PFSK-1 (cell line): Measurements from ENCODE around the gene XRCC3.

Source experiments
- POLR2AphosphoS5 ChIP-seq: IDR thresholded peaks from 2 replicates; pipeline ENCODE4 v1.6.1; 2012; ENCODE audit warnings: low read depth, mild to moderate bottlenecking, control low read depth, low read length, moderate library complexity
- SIN3A ChIP-seq: IDR thresholded peaks from 2 replicates; pipeline ENCODE4 v1.6.1; 2012; ENCODE audit warnings: mild to moderate bottlenecking, low read length, moderate library complexity, borderline replicate concordance; ENCODE audit not compliant: insufficient read depth
- TAF1 ChIP-seq: IDR thresholded peaks from 2 replicates; pipeline ENCODE4 v1.6.1; 2012; ENCODE audit warnings: low read length, control low read depth, borderline replicate concordance; ENCODE audit not compliant: insufficient read depth

DNA sequence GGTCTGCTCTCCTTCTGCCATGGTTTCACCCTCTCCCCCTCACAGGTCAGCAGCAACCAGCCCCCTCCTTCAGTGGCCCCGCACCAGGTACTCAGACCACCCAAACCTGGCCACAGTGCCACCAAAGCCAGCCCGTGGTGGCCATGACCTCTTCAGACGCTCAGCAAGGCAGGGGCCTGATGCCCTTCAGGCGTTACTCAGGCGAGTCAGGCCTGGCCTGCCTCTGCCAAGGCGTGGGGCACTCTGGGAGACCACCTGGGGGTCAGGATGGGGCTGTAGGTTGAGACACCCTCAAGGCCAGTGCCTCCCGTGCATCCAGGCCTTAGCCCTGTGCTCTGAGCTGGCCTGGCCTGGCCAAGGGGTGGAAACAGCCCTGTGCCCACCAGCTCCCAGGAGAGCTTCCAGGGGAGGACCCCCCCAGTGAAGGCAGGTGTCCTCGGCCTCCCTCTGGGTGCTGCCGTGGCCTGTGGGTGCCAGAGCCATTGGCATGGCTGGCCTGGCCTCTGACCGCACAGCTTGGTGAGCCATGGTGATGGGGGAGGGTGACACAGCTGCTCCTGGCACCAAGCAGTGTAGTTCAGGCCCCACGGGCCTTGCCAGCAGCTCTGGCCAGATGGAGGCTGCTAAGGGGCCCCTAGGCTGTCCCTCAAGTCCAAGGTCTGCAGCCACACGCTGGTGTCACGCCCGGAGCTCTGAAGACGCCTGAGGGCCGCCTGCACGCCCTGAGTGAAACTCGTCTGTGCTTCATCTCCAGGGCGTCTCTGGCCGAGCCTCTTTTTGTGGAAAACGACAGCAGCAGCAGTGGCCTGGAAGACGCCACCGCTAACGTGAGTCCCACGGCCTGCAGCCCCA is 15.1 kb downstream of the XRCC3 start:
- TF ChIP-seq POLR2AphosphoS5, result no peak; the same call in 1 of the 2 replicates
- no peak for TF ChIP-seq SIN3A
- no peak for TF ChIP-seq TAF1
